Measurements from ENCODE around the gene CDADC1. TPM values are rescaled to one million over a fixed set of nuclear protein-coding genes. Genes with fewer than 3 reads are reported as not detected.

The CDADC1 gene
- total and polyA plus RNA-seq, 8 donors: 11.6 to 17.8 (median 14.8) TPM

GRCh38 chr13:49217962-49218492 lies 29.7 kb upstream of the CDADC1 start:
- H3K4me1 ChIP-seq: peaks cover 8 to 45% of the 10 kb centered on the region in 2 donors
- no peak overlapping the region for H3K27ac ChIP-seq
- H3K9me3 ChIP-seq: no peaks in the 10 kb centered on the region
- ATAC-seq (no peak), DNase-seq (peak in 1 of 4 donors; percentile 2)
- no peak for TF ChIP-seq CTCF (IDR thresholded peaks at IDR 0.05)
- H3K36me3 ChIP-seq: no peaks in the 10 kb centered on the region
- peaks cover 48 to 59% of the 10 kb centered on the region in 2 donors for H3K27me3 ChIP-seq
- H3K4me3 ChIP-seq: no peak overlapping the region
- intact Hi-C loops (cut with DNase I): no loop called here

GRCh38 chr13:49218493-49219051 lies 29.2 kb upstream of the CDADC1 start:
- ATAC-seq: peak; percentile 11
- H3K9me3 ChIP-seq: no peaks in the 10 kb centered on the region
- H3K4me3 ChIP-seq: no peak overlapping the region
- H3K4me1 ChIP-seq: peaks cover 8 to 45% of the 10 kb centered on the region in 2 donors
- no peak overlapping the region for H3K27ac ChIP-seq
- peak in 2 of 4 donors; percentile 11 to 75 for DNase-seq
- peaks cover 48 to 63% of the 10 kb centered on the region in 2 donors for H3K27me3 ChIP-seq
- TF ChIP-seq CTCF (IDR thresholded peaks at IDR 0.05): no peak
- intact Hi-C loops (cut with DNase I): no loop called here
- no peaks in the 10 kb centered on the region for H3K36me3 ChIP-seq

- Histone ChIP-seq H3K27me3 (peaks cover 48 to 63% of the 10 kb centered on the region in 2 donors), H3K4me3 (peak overlapping the region; percentile 17 to 36), H3K4me1 (peaks cover 8 to 39% of the 10 kb centered on the region in 2 donors), H3K9me3 (no peaks in the 10 kb centered on the region), H3K27ac (no peak overlapping the region), H3K36me3 (no peaks in the 10 kb centered on the region)
- TF ChIP-seq CTCF (IDR thresholded peaks at IDR 0.05): no peak
- intact Hi-C loops (cut with DNase I): no loop called here
- no peak for DNase-seq
- ATAC-seq: no peak
These were observed 28.1 kb upstream of the CDADC1 start for GRCh38 chr13:49219647-49220035.

- ATAC-seq (peak; percentile 81), DNase-seq (peak in 3 of 4 donors; percentile 29 to 89 (median 48))
- peak within 1 kb of the TSS; percentile 17 to 36 for H3K4me3 ChIP-seq
- peaks cover 8 to 33% of the 10 kb centered on the region in 2 donors for H3K4me1 ChIP-seq
- no peak within 1 kb of the TSS for H3K27ac ChIP-seq
- intact Hi-C loops (cut with DNase I): no loop called here
- H3K36me3 ChIP-seq: no peaks in the 10 kb centered on the region
- TF ChIP-seq CTCF (IDR thresholded peaks at IDR 0.05): no peak
- H3K27me3 ChIP-seq: peaks cover 48 to 63% of the 10 kb centered on the region in 2 donors
- no peaks in the 10 kb centered on the region for H3K9me3 ChIP-seq
These were observed 27.5 kb upstream of the CDADC1 start, which contains the start of gene MLNR for GRCh38 chr13:49220036-49220855. Gene MLNR (plus strand): TSS chr13:49220338. CDS start chr13:49220338, 0 bp downstream.

All from left lung (tissue), 10 donors.